ENCODE data around the gene ANKRD22.

ANKRD22 gene

DNA sequence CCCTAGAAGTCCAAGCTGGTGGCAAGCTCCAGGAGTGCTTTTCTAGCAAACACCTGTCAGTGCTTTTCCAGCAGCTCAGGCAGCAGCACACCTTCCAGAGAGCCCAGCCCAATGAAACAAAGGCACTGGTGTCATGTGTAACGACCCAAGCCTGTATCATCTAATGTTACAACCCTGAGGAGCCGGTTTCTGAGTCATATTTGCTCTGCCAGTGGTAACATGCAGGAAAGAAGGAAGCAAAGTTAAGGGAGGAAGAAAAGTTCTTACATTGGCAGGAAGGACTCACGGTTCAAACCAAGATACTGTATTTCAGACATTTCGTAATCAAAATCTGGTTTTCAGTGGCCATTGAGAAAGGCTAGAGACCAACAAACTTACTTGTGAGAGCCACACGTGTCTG is at the start of gene ANKRD22:
ANKRD22 (minus strand) TSS at position 139 of the 400 bp plus-strand sequence. CDS start 237 bp downstream, outside the sequence.
- Histone ChIP-seq H3K36me3 (ENCODE audit: control insufficient read depth, insufficient read depth, low read length) (no peaks in the 10 kb centered on the region), H3K4me1 (ENCODE audit: control insufficient read depth, insufficient read depth, low read length) (peaks cover 45% of the 10 kb centered on the region), H3K27me3 (ENCODE audit: control insufficient read depth, insufficient read depth, low read length) (no peaks in the 10 kb centered on the region), H3K4me3 (ENCODE audit: low read length) (peak within 1 kb of the TSS; percentile 49), H3K9ac (ENCODE audit: low read length) (peak within 1 kb of the TSS; percentile 66), H3K9me3 (ENCODE audit: control insufficient read depth, low read length) (no peaks in the 10 kb centered on the region)

DNA sequence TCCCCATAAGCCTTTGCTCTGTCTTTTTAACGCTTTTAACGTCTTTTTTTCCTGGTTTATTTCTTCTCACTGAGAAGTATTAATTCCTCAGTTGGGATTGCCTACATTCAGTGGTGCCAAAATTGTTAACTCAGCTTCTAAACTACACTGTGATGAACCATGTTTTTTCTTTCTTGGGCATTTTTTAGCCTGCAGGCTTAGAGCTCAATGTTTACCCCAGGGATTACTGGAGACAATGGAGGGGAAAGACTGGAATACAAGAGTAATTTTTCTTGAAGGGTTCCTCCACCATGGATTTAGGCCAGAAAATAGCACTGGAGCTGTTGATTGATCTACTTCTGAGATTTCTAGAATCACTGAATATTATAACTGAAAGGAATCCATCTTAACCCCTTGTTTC is 48.2 kb upstream of the ANKRD22 start:
- H3K36me3 ChIP-seq (ENCODE audit: control insufficient read depth, insufficient read depth, low read length), result no peaks in the 10 kb centered on the region
- peaks cover 31% of the 10 kb centered on the region for H3K4me1 ChIP-seq (ENCODE audit: control insufficient read depth, insufficient read depth, low read length)
- no peak overlapping the region for H3K9ac ChIP-seq (ENCODE audit: low read length)
- no peaks in the 10 kb centered on the region for H3K27me3 ChIP-seq (ENCODE audit: control insufficient read depth, insufficient read depth, low read length)
- H3K9me3 ChIP-seq (ENCODE audit: control insufficient read depth, low read length), result no peaks in the 10 kb centered on the region
- no peak overlapping the region for H3K4me3 ChIP-seq (ENCODE audit: low read length)

DNA sequence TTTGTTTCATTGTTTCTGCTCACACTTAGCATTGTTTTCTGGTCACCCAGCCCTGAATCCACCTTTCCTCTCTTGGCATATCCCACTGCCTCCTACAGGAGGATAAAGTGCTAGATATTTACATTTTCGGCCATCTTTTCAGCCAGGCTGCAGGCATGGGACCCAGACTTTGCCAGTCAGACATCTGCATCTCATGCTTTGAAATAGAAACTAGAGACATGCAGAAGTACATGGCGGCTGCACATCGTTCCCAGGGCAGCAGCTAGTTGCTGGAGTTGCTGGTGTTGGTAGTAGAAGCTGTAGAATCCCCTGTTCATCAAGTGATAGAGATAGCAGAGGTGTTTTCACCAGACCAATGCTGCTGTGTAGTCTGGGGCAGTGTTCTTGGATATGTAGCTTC is 47.1 kb upstream of the ANKRD22 start:
- Histone ChIP-seq H3K36me3 (ENCODE audit: control insufficient read depth, insufficient read depth, low read length) (no peaks in the 10 kb centered on the region), H3K27me3 (ENCODE audit: control insufficient read depth, insufficient read depth, low read length) (no peaks in the 10 kb centered on the region), H3K4me1 (ENCODE audit: control insufficient read depth, insufficient read depth, low read length) (peaks cover 31% of the 10 kb centered on the region), H3K4me3 (ENCODE audit: low read length) (no peak overlapping the region), H3K9ac (ENCODE audit: low read length) (no peak overlapping the region), H3K9me3 (ENCODE audit: control insufficient read depth, low read length) (no peaks in the 10 kb centered on the region)

DNA sequence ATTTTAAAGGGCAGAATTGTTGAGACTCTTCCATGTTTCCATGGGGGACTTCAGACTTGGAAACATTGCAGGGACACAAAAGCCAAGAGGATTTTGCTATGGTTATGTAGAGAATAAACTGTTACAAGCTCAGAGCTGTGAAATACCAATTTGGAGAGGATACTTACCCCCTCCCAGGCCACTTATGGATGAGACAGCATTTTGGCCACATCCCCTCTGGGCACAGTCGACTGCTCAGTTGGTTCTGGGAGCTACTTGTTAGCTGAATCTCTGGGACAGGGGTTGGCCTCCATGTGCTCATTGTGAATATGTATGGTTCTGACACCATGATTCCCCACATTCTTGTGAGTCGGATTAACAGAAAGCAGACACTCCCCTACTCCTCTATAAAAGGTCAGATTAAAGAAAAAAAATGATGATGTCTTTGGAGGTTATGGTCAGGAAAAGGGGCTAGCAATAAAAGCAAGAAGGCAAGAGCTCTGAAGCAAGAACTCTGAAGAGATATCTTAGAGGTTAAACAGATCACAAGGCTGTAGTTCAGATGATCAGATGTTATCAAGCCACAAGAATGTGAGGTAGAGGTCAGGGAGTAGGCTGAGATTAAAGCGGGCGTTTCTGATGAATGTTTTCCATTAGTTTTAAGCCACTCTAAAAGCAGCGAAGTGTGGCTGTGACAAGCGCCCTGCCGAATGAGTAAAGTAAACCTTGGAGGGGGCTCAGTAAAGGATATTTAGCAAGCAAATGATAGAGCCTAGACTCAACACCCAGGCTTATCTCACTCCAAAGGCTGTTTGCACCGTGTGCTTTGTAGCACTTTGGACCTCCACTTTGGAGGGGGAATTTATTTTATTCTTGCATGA is 45.6 kb upstream of the ANKRD22 start:
- Histone ChIP-seq H3K27me3 (ENCODE audit: control insufficient read depth, insufficient read depth, low read length) (no peaks in the 10 kb centered on the region), H3K36me3 (ENCODE audit: control insufficient read depth, insufficient read depth, low read length) (no peaks in the 10 kb centered on the region), H3K9ac (ENCODE audit: low read length) (no peak overlapping the region), H3K4me3 (ENCODE audit: low read length) (no peak overlapping the region), H3K4me1 (ENCODE audit: control insufficient read depth, insufficient read depth, low read length) (peaks cover 31% of the 10 kb centered on the region), H3K9me3 (ENCODE audit: control insufficient read depth, low read length) (no peaks in the 10 kb centered on the region)

DNA sequence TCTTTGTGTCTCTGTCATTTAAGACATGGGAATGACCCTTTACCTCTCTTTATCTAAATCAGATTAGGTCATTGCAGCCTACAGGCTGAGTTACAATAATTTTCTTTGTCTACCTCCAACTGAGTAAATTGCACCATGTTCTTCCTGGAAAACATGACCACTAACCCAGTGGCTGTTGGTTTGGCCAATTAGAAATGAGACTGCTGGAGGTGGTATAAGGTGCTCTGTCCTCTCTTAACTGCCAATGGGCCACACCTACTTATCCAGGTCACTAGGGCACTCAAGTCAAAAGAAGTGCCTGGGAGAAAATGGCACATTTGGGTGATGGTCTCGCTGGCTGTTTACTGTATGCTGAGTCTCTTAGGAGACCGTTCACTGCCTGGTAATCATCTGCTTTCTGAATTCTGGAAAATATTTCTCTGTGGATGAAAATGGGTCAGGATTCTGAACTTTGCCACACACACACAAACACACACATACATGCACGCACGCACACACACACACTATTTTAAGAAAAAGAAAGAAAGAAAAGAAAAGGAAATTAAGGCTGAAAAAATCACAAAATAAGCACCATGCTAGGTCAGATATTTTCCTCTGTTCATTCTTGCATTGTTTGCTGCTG is 44.8 kb upstream of the ANKRD22 start:
- Histone ChIP-seq H3K4me3 (ENCODE audit: low read length) (no peak overlapping the region), H3K27me3 (ENCODE audit: control insufficient read depth, insufficient read depth, low read length) (no peaks in the 10 kb centered on the region), H3K4me1 (ENCODE audit: control insufficient read depth, insufficient read depth, low read length) (peaks cover 31% of the 10 kb centered on the region), H3K9me3 (ENCODE audit: control insufficient read depth, low read length) (no peaks in the 10 kb centered on the region), H3K36me3 (ENCODE audit: control insufficient read depth, insufficient read depth, low read length) (no peaks in the 10 kb centered on the region), H3K9ac (ENCODE audit: low read length) (no peak overlapping the region)

DNA sequence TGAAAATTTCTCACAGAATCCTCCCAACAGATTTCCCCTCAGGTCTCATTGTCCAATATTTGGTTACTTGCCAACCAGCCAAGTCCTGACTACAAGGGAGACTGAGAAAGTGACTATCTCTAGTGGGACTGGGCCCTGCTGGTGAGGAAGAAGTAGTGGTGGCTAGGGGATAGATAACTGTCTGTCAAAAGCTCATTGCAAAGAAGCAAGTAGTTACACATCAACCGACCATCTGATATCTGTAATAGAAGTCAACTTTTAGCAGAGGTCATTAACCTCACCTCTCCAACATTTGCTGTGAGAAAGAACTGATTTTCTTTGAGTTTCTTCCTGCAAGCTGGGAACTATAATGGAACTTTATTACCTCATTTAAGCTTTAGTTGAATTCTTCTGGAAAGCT is 43.6 kb upstream of the ANKRD22 start:
- H3K4me1 ChIP-seq (ENCODE audit: control insufficient read depth, insufficient read depth, low read length), result peaks cover 31% of the 10 kb centered on the region
- no peak overlapping the region for H3K4me3 ChIP-seq (ENCODE audit: low read length)
- no peaks in the 10 kb centered on the region for H3K36me3 ChIP-seq (ENCODE audit: control insufficient read depth, insufficient read depth, low read length)
- no peaks in the 10 kb centered on the region for H3K27me3 ChIP-seq (ENCODE audit: control insufficient read depth, insufficient read depth, low read length)
- no peaks in the 10 kb centered on the region for H3K9me3 ChIP-seq (ENCODE audit: control insufficient read depth, low read length)
- no peak overlapping the region for H3K9ac ChIP-seq (ENCODE audit: low read length)

DNA sequence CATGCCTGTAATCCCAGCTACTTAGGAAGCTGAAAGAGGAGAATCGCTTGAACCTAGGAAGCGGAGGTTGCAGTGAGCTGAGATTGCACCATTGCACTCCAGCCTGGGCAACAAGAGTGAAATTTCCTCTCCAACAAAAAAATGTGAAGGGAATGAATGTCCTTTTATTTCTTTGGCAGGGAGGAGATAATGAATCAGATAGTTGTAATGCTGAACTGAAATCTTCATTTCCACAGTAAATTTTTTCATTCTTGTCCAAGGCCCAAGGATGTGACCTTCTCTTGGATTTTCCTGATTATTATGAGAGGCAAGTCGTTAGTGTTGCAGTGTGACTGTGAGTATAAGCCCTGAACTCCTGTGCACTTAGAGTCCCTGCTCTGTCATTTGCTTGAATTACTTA is 42.0 kb upstream of the ANKRD22 start:
- Histone ChIP-seq H3K4me1 (ENCODE audit: control insufficient read depth, insufficient read depth, low read length) (peaks cover 27% of the 10 kb centered on the region), H3K4me3 (ENCODE audit: low read length) (no peak overlapping the region), H3K9ac (ENCODE audit: low read length) (no peak overlapping the region), H3K36me3 (ENCODE audit: control insufficient read depth, insufficient read depth, low read length) (no peaks in the 10 kb centered on the region), H3K9me3 (ENCODE audit: control insufficient read depth, low read length) (no peaks in the 10 kb centered on the region), H3K27me3 (ENCODE audit: control insufficient read depth, insufficient read depth, low read length) (no peaks in the 10 kb centered on the region)

DNA sequence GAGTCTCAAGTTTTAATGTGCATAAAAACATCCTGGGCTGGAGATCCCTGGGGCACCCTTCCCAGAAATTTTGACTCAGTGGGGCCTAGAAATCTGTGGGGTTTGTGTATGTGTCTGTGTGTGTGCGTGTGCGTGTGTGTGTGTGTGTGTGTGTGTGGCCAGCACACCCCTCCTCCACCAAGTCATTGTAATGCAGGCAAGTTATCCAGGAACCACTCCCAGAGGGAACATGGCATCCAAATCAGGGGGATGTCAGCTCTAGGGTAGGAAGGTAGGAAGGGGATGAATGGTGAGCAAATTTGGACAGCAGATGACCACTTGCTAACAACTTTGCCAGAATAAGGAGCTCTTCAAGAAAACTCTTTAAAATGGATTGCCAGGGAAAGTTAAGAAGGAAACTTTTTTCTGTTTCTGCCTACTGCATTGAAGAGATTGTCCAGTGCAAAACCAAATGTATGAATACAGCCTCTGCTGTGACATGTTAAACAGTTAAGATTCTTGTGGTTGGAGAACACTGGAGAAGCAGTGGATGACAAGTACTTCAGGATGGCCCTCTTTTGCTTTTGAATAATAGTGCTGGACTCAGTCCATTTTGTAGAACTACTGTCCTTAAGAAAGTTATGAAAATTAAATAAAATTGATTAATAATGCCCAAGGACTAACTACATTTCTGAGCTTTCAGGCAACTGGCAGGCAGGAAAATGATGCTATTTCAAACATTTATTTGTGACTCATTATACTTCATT is 40.8 kb upstream of the ANKRD22 start:
- Histone ChIP-seq H3K4me3 (ENCODE audit: low read length) (no peak overlapping the region), H3K27me3 (ENCODE audit: control insufficient read depth, insufficient read depth, low read length) (no peaks in the 10 kb centered on the region), H3K36me3 (ENCODE audit: control insufficient read depth, insufficient read depth, low read length) (no peaks in the 10 kb centered on the region), H3K9ac (ENCODE audit: low read length) (no peak overlapping the region), H3K9me3 (ENCODE audit: control insufficient read depth, low read length) (no peaks in the 10 kb centered on the region), H3K4me1 (ENCODE audit: control insufficient read depth, insufficient read depth, low read length) (peaks cover 17% of the 10 kb centered on the region)

DNA sequence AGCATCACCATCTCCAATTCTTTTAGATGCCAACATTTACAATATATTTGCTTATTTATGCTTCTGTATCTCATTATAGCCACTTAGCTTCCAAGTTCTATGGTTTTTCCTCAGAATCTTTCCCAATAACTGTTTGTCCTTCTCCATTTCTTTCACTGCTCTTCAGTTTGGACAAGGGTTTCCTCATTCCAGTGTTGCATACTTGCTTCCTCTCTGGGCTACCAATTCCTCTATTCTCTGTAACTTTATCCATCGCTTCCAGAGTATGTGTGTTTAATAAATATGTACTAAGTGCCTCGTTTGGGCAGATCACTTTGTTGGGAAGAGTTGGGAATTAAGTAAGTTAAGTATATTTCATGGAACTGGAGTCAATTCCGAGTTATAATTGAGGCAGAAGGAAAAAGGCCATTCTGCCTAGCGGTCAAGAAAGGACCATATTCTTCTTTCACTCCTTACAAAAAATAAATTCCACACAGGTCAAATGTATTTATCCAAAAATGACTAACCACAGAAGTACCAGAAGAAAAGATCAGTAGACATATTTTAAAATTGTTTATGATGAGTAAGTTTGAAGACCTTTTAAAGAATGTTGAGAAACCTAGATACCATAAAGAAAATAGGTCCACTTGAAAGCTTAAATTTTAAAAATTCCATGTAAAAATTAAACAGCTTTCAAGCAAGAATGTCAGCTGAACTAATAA is 39.2 kb upstream of the ANKRD22 start:
- no peak overlapping the region for H3K4me3 ChIP-seq (ENCODE audit: low read length)
- peaks cover 4% of the 10 kb centered on the region for H3K4me1 ChIP-seq (ENCODE audit: control insufficient read depth, insufficient read depth, low read length)
- H3K9ac ChIP-seq (ENCODE audit: low read length), result no peak overlapping the region
- H3K36me3 ChIP-seq (ENCODE audit: control insufficient read depth, insufficient read depth, low read length), result no peaks in the 10 kb centered on the region
- H3K9me3 ChIP-seq (ENCODE audit: control insufficient read depth, low read length), result no peaks in the 10 kb centered on the region
- no peaks in the 10 kb centered on the region for H3K27me3 ChIP-seq (ENCODE audit: control insufficient read depth, insufficient read depth, low read length)

DNA sequence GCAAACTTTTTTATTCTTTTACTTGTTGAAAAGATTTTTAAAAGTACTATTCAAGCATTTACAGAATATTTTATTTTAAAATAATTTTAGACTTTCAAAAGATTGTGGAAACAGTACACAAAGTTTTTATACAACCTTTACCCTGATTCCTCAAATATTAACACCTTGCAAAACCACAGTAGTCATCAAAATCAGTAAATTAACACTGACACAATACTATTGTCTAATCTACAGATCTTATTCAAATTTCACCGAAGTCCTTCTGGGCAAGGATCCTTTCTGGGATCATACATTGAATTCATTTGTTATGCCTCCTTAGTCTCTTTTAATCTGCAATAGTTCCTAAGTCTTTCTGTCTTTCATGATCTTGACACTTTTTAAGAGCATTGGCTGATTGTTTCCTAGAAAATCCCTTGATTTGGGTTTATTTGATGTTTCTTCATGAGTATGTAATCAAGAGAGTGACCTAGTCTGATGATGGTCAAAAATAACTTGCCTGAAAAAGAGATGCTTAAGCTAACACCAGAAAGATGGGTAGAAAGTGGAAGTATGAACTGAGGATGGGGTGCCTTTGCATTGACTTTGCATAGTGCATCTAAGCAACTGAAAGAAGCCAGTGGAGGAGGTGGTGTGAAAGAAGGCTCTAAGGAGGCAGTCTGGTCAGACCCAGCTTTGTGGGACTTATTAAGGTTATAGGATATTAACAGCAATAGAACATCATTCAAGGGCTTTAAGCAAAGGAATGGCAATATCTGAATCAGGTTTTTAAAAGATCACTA is 38.1 kb upstream of the ANKRD22 start:
- H3K9me3 ChIP-seq (ENCODE audit: control insufficient read depth, low read length), result no peaks in the 10 kb centered on the region
- H3K36me3 ChIP-seq (ENCODE audit: control insufficient read depth, insufficient read depth, low read length), result no peaks in the 10 kb centered on the region
- H3K9ac ChIP-seq (ENCODE audit: low read length), result no peak overlapping the region
- no peaks in the 10 kb centered on the region for H3K27me3 ChIP-seq (ENCODE audit: control insufficient read depth, insufficient read depth, low read length)
- H3K4me3 ChIP-seq (ENCODE audit: low read length), result no peak overlapping the region
- H3K4me1 ChIP-seq (ENCODE audit: control insufficient read depth, insufficient read depth, low read length), result no peaks in the 10 kb centered on the region

DNA sequence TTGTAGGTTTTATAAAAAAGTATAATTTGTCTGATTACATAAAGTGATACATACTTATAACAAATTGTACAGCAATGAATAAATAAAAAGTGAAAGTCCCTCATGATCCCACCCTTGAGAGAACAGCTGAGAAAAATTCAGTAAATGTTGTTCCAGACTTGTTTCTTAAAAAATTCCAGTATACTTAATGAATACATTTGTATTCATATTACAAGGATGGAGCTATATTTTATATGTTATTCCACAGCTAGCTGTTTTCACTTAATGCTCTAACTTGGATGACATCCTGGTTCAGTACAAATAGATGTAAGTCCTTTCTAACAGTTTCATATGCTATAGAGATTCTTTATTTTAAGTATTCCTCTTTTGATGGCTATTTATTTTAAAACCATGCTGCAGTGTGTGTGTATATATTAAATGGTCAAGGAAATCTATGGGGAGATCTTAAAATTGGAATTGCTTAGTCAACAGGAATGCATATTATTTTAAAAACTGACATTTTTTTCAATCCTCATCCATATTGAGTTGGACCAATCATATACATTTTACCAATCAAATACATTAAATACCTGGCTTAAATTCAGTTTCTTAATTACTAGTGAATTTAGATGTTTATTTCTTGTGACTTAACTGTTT is 37.3 kb upstream of the ANKRD22 start:
- no peaks in the 10 kb centered on the region for H3K27me3 ChIP-seq (ENCODE audit: control insufficient read depth, insufficient read depth, low read length)
- no peak overlapping the region for H3K9ac ChIP-seq (ENCODE audit: low read length)
- H3K4me1 ChIP-seq (ENCODE audit: control insufficient read depth, insufficient read depth, low read length), result no peaks in the 10 kb centered on the region
- no peak overlapping the region for H3K4me3 ChIP-seq (ENCODE audit: low read length)
- no peaks in the 10 kb centered on the region for H3K9me3 ChIP-seq (ENCODE audit: control insufficient read depth, low read length)
- no peaks in the 10 kb centered on the region for H3K36me3 ChIP-seq (ENCODE audit: control insufficient read depth, insufficient read depth, low read length)
